Stimulated activated naive CD8-positive, alpha-beta T cell treated with anti-CD3 and anti-CD28 coated beads, Interleukin-15, amount 100 ng/mL, for 72 hours (primary cell): ENCODE measurements around the gene STC2.
A peak's percentile ranks its signal among the peaks of the same experiment; 100 is the strongest.
"Not testable (repeated sequence)": the region's sequence is repeated elsewhere in the genome, so short reads cannot be mapped to it uniquely, and the experiment has no call there.

Experiments used
- ATAC-seq: fragments of 150-1000 bp; cut with Tn5 transposase; 2 replicates; pipeline ENCODE4 v1.10.0; 2021; ENCODE audit warnings: mild to moderate bottlenecking, moderate library complexity
- DNase-seq, 2 donors: peaks; one replicate each; pipeline ENCODE4 v3.0.0; 2021 to 2022
- H3K27ac Mint-ChIP-seq, 2 donors: one replicate each; pipeline ENCODE4 v1.8.0; 2022; ENCODE audit warnings: mild to moderate bottlenecking in 2 of 2, mixed read lengths in 2 of 2, moderate library complexity in 2 of 2
- H3K27me3 Mint-ChIP-seq: one replicate; pipeline ENCODE4 v1.8.0; 2022; ENCODE audit warnings: mixed read lengths
- H3K4me1 Mint-ChIP-seq: one replicate; pipeline ENCODE4 v1.8.0; 2022; ENCODE audit warnings: mild to moderate bottlenecking, mixed read lengths
- H3K4me3 Mint-ChIP-seq, 2 donors: one replicate each; pipeline ENCODE4 v1.8.0; 2022; ENCODE audit warnings: mild to moderate bottlenecking in 2 of 2, mixed read lengths in 2 of 2, moderate library complexity in 1 of 2
- H3K9me3 Mint-ChIP-seq, 2 donors: one replicate each; pipeline ENCODE4 v1.8.0; 2022; ENCODE audit warnings: mixed read lengths in 2 of 2

The STC2 gene

GRCh38 chr5:173296737-173297676 lies 31.2 kb downstream of the STC2 start:
- no peaks in the 10 kb centered on the region for H3K9me3 Mint-ChIP-seq
- peaks cover 15% of the 10 kb centered on the region for H3K4me1 Mint-ChIP-seq
- ATAC-seq (peak; percentile 24), DNase-seq (no peak)
- no peak overlapping the region for H3K4me3 Mint-ChIP-seq
- peaks cover 62% of the 10 kb centered on the region for H3K27me3 Mint-ChIP-seq
- no peak overlapping the region for H3K27ac Mint-ChIP-seq

GRCh38 chr5:173295796-173296195 lies 32.4 kb downstream of the STC2 start:
- ATAC-seq (no peak), DNase-seq (no peak)
- peaks cover 62% of the 10 kb centered on the region for H3K27me3 Mint-ChIP-seq
- no peak overlapping the region for H3K4me3 Mint-ChIP-seq
- no peaks in the 10 kb centered on the region for H3K9me3 Mint-ChIP-seq
- H3K4me1 Mint-ChIP-seq = peaks cover 15% of the 10 kb centered on the region
- H3K27ac Mint-ChIP-seq = no peak overlapping the region

GRCh38 chr5:173294673-173295320 lies 33.4 kb downstream of the STC2 start:
- ATAC-seq (no peak), DNase-seq (no peak)
- peaks cover 15% of the 10 kb centered on the region for H3K4me1 Mint-ChIP-seq
- no peak overlapping the region for H3K27ac Mint-ChIP-seq
- H3K27me3 Mint-ChIP-seq = peaks cover 67% of the 10 kb centered on the region
- peak overlapping the region; percentile 50 to 60 for H3K4me3 Mint-ChIP-seq
- H3K9me3 Mint-ChIP-seq = no peaks in the 10 kb centered on the region

- no peaks in the 10 kb centered on the region for H3K9me3 Mint-ChIP-seq
- H3K4me3 Mint-ChIP-seq = peak overlapping the region; percentile 50 to 60
- H3K27ac Mint-ChIP-seq = no peak overlapping the region
- peaks cover 69% of the 10 kb centered on the region for H3K27me3 Mint-ChIP-seq
- DNase-seq (peak; percentile 76 to 77), ATAC-seq (peak; percentile 85)
- H3K4me1 Mint-ChIP-seq = peaks cover 15% of the 10 kb centered on the region
Observed at GRCh38 chr5:173293817-173294672, 34.2 kb downstream of the STC2 start.

- no peaks in the 10 kb centered on the region for H3K9me3 Mint-ChIP-seq
- ATAC-seq = no peak
- peaks cover 32% of the 10 kb centered on the region for H3K4me1 Mint-ChIP-seq
- H3K27me3 Mint-ChIP-seq = peaks cover 75% of the 10 kb centered on the region
- no peak overlapping the region for H3K4me3 Mint-ChIP-seq
- no peak overlapping the region for H3K27ac Mint-ChIP-seq
- DNase-seq = no peak
Observed at GRCh38 chr5:173291722-173292658, 36.2 kb downstream of the STC2 start.

GRCh38 chr5:173290477-173291131 lies 37.6 kb downstream of the STC2 start:
- DNase-seq (no peak), ATAC-seq (no peak)
- Mint-ChIP-seq H3K27ac (no peak overlapping the region), H3K4me3 (no peak overlapping the region), H3K27me3 (peaks cover 89% of the 10 kb centered on the region), H3K4me1 (peaks cover 39% of the 10 kb centered on the region), H3K9me3 (no peaks in the 10 kb centered on the region)

- peaks cover 92% of the 10 kb centered on the region for H3K27me3 Mint-ChIP-seq
- no peak overlapping the region for H3K27ac Mint-ChIP-seq
- no peak for ATAC-seq
- no peak for DNase-seq
- H3K4me1 Mint-ChIP-seq = peaks cover 35% of the 10 kb centered on the region
- H3K9me3 Mint-ChIP-seq = peaks cover 8 to 10% of the 10 kb centered on the region in 2 donors
- no peak overlapping the region for H3K4me3 Mint-ChIP-seq
Observed at GRCh38 chr5:173289372-173289771, 38.8 kb downstream of the STC2 start.

GRCh38 chr5:173288632-173289031 lies 39.6 kb downstream of the STC2 start:
- H3K4me1 Mint-ChIP-seq = peaks cover 32% of the 10 kb centered on the region
- peaks cover 90% of the 10 kb centered on the region for H3K27me3 Mint-ChIP-seq
- ATAC-seq (no peak), DNase-seq (no peak)
- H3K4me3 Mint-ChIP-seq = no peak overlapping the region
- H3K27ac Mint-ChIP-seq = no peak overlapping the region
- peaks cover 11 to 14% of the 10 kb centered on the region in 2 donors for H3K9me3 Mint-ChIP-seq

- no peak overlapping the region for H3K4me3 Mint-ChIP-seq
- ATAC-seq (no peak), DNase-seq (no peak)
- peak overlapping the region; percentile 56 to 77 for H3K27ac Mint-ChIP-seq
- H3K4me1 Mint-ChIP-seq = peaks cover 38% of the 10 kb centered on the region
- H3K9me3 Mint-ChIP-seq = peaks cover 11 to 14% of the 10 kb centered on the region in 2 donors
- peaks cover 97% of the 10 kb centered on the region for H3K27me3 Mint-ChIP-seq
Observed at GRCh38 chr5:173287086-173287485, 41.1 kb downstream of the STC2 start.

GRCh38 chr5:173284343-173284958 lies 43.8 kb downstream of the STC2 start:
- H3K9me3 Mint-ChIP-seq = peaks cover 11 to 14% of the 10 kb centered on the region in 2 donors
- H3K4me1 Mint-ChIP-seq = peaks cover 38% of the 10 kb centered on the region
- not testable (repeated sequence) for H3K4me3 Mint-ChIP-seq, DNase-seq, H3K27ac Mint-ChIP-seq, ATAC-seq
- H3K27me3 Mint-ChIP-seq = peaks cover 90% of the 10 kb centered on the region

GRCh38 chr5:173283318-173284288 lies 44.6 kb downstream of the STC2 start:
- peaks cover 11 to 14% of the 10 kb centered on the region in 2 donors for H3K9me3 Mint-ChIP-seq
- H3K27ac Mint-ChIP-seq = no peak overlapping the region
- peak; percentile 98 for ATAC-seq
- H3K4me3 Mint-ChIP-seq = peak overlapping the region; percentile 41 to 42
- peaks cover 85% of the 10 kb centered on the region for H3K27me3 Mint-ChIP-seq
- DNase-seq = peak; percentile 81 to 84
- H3K4me1 Mint-ChIP-seq = peaks cover 37% of the 10 kb centered on the region

GRCh38 chr5:173282916-173283315 lies 45.3 kb downstream of the STC2 start:
- peaks cover 11 to 14% of the 10 kb centered on the region in 2 donors for H3K9me3 Mint-ChIP-seq
- H3K27me3 Mint-ChIP-seq = peaks cover 78% of the 10 kb centered on the region
- no peak for DNase-seq
- peak overlapping the region in 1 of 2 donors; percentile 41 for H3K4me3 Mint-ChIP-seq
- no peak overlapping the region for H3K27ac Mint-ChIP-seq
- H3K4me1 Mint-ChIP-seq = peaks cover 30% of the 10 kb centered on the region
- no peak for ATAC-seq

- Mint-ChIP-seq H3K4me3 (no peak overlapping the region), H3K27me3 (peaks cover 70% of the 10 kb centered on the region), H3K27ac (no peak overlapping the region), H3K4me1 (peaks cover 20% of the 10 kb centered on the region), H3K9me3 (peaks cover 11 to 14% of the 10 kb centered on the region in 2 donors)
- ATAC-seq (no peak), DNase-seq (no peak)
Observed at GRCh38 chr5:173281910-173282309, 46.3 kb downstream of the STC2 start.
